ENCODE measurements around the gene UNC5CL. TPM values are rescaled to one million over a fixed set of nuclear protein-coding genes. Genes with fewer than 3 reads are reported as not detected.

UNC5CL gene
- total and polyA plus RNA-seq, 3 experiments from 2014 or later, result 0.40 to 1.8 (median 1.1) TPM

DNA sequence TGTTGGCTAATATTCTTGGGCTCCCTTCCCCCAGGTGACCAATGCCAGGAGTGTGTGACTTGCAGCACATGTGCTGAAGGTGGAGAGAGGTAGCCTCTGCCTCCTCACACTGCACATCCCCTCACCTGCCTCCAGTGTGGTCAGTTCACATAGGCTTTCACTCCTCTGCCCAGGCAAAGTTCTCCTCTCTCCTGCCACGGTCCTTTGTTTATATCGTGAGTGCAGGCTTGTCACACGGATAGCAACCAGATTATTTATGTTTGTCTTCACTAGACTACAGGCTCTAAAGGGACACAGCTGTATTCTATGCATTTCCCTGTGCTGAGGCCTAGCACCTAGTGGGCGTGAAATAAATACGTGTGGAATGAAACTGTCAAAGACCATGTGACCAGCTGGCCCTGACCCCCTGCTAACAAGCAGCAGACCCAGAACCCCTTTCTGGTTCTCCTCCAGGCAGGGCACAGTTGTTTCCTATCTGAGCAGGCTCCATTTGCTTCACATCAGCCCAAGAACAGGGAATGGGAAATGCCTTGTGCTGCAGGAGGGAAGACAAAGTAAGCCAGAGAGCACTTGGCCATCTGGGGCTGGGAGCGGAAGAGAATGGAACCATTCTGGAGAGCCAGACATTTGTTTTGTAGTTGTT lies 42.3 kb downstream of the UNC5CL start:
- Mint-ChIP-seq H3K4me1 (no peaks in the 10 kb centered on the region), H3K27me3 (peaks cover 30 to 45% of the 10 kb centered on the region in 2 donors), H3K9me3 (no peaks in the 10 kb centered on the region), H3K36me3 (no peaks in the 10 kb centered on the region), H3K27ac (no peak overlapping the region), H3K4me3 (no peak overlapping the region)
- no peak for DNase-seq
- no peaks in the 10 kb centered on the region for H3K9me3 ChIP-seq (ENCODE audit: low read length)
- H3K4me1 ChIP-seq (ENCODE audit: insufficient read depth, low read length), result no peaks in the 10 kb centered on the region
- H3K36me3 ChIP-seq (ENCODE audit: insufficient read depth, low read length), result no peaks in the 10 kb centered on the region
- CTCF ChIA-PET, result no interaction called here
- no peaks in the 10 kb centered on the region for H3K27me3 ChIP-seq (ENCODE audit: insufficient read depth, low read length, poor library complexity, severe bottlenecking)
- H3K27ac ChIP-seq (ENCODE audit: low read depth, low read length), result no peak overlapping the region
- H3K4me3 ChIP-seq (ENCODE audit: low read length), result no peak overlapping the region
- POLR2A ChIA-PET, result no interaction called here

GRCh38 chr6:40992746-40993145 lies 46.3 kb downstream of the UNC5CL start:
- Histone ChIP-seq H3K4me1 (ENCODE audit: insufficient read depth, low read length) (no peaks in the 10 kb centered on the region), H3K27me3 (ENCODE audit: insufficient read depth, low read length, poor library complexity, severe bottlenecking) (no peaks in the 10 kb centered on the region), H3K27ac (ENCODE audit: low read depth, low read length) (no peak overlapping the region), H3K9me3 (ENCODE audit: low read length) (no peaks in the 10 kb centered on the region), H3K36me3 (ENCODE audit: insufficient read depth, low read length) (no peaks in the 10 kb centered on the region), H3K4me3 (ENCODE audit: low read length) (no peak overlapping the region)
- CTCF ChIA-PET, result no interaction called here
- Mint-ChIP-seq H3K27me3 (peaks cover 30 to 50% of the 10 kb centered on the region in 2 donors), H3K4me1 (no peaks in the 10 kb centered on the region), H3K36me3 (no peaks in the 10 kb centered on the region), H3K4me3 (no peak overlapping the region), H3K27ac (no peak overlapping the region), H3K9me3 (no peaks in the 10 kb centered on the region)
- no peak for DNase-seq
- POLR2A ChIA-PET, result no interaction called here

DNA sequence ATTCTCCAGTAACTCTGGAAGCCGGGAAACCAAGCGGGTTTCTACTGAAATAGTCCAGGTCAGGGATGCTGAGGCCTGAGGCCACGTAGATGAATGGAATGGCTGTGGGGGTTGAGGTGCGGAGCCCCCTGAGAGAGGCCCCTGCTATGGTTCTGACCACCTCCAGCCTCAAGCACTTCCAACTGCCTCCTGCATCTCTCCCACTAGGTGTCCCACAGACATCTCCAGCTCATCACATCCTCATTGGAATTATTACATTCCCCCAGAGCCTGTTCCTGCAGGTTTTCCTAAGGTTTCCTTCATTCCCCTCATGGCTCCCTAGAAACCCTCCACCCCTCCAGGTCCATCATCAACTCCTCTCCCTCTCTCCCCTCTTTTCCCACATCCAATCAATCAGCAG lies 48.7 kb downstream of the UNC5CL start:
- H3K36me3 ChIP-seq (ENCODE audit: insufficient read depth, low read length), result no peaks in the 10 kb centered on the region
- Mint-ChIP-seq H3K4me3 (no peak overlapping the region), H3K27ac (no peak overlapping the region), H3K9me3 (no peaks in the 10 kb centered on the region), H3K4me1 (no peaks in the 10 kb centered on the region), H3K27me3 (peaks cover 20 to 42% of the 10 kb centered on the region in 2 donors), H3K36me3 (no peaks in the 10 kb centered on the region)
- H3K4me1 ChIP-seq (ENCODE audit: insufficient read depth, low read length), result no peaks in the 10 kb centered on the region
- H3K9me3 ChIP-seq (ENCODE audit: low read length), result no peaks in the 10 kb centered on the region
- no peaks in the 10 kb centered on the region for H3K27me3 ChIP-seq (ENCODE audit: insufficient read depth, low read length, poor library complexity, severe bottlenecking)
- ChIA-PET CTCF (no interaction called here), POLR2A (no interaction called here)
- H3K4me3 ChIP-seq (ENCODE audit: low read length), result no peak overlapping the region
- H3K27ac ChIP-seq (ENCODE audit: low read depth, low read length), result no peak overlapping the region
- no peak for DNase-seq

GRCh38 chr6:40989204-40990169 lies 49.5 kb downstream of the UNC5CL start:
- Histone ChIP-seq H3K36me3 (ENCODE audit: insufficient read depth, low read length) (no peaks in the 10 kb centered on the region), H3K4me1 (ENCODE audit: insufficient read depth, low read length) (no peaks in the 10 kb centered on the region), H3K9me3 (ENCODE audit: low read length) (no peaks in the 10 kb centered on the region), H3K4me3 (ENCODE audit: low read length) (no peak overlapping the region), H3K27ac (ENCODE audit: low read depth, low read length) (no peak overlapping the region), H3K27me3 (ENCODE audit: insufficient read depth, low read length, poor library complexity, severe bottlenecking) (no peaks in the 10 kb centered on the region)
- no peaks in the 10 kb centered on the region for H3K9me3 Mint-ChIP-seq
- H3K4me3 Mint-ChIP-seq, result no peak overlapping the region
- ChIA-PET CTCF (no interaction called here), POLR2A (no interaction called here)
- no peaks in the 10 kb centered on the region for H3K4me1 Mint-ChIP-seq
- peaks cover 16 to 41% of the 10 kb centered on the region in 2 donors for H3K27me3 Mint-ChIP-seq
- DNase-seq, result no peak
- H3K36me3 Mint-ChIP-seq, result no peaks in the 10 kb centered on the region
- H3K27ac Mint-ChIP-seq, result no peak overlapping the region

DNA sequence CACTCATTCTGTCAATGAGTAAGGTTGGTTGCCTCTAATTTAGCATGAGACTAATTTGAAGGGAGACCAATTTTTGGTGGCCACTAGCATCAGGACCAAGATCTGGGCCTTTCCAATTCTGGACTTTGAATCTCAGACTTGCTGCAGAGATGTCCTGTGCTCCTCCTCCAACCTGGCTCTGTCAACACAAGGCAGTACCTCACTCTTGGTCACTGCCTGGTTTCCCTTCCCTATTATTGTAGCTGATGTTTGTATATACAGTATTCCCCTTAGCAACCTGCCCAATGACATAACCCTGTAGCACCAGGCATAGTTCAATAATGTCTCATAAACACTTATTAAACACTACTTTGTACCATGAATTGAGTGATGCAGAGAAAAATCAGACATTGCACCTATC lies 50.4 kb downstream of the UNC5CL start:
- Histone ChIP-seq H3K4me1 (ENCODE audit: insufficient read depth, low read length) (no peaks in the 10 kb centered on the region), H3K27ac (ENCODE audit: low read depth, low read length) (no peak overlapping the region), H3K4me3 (ENCODE audit: low read length) (no peak overlapping the region), H3K36me3 (ENCODE audit: insufficient read depth, low read length) (no peaks in the 10 kb centered on the region), H3K27me3 (ENCODE audit: insufficient read depth, low read length, poor library complexity, severe bottlenecking) (no peaks in the 10 kb centered on the region), H3K9me3 (ENCODE audit: low read length) (no peaks in the 10 kb centered on the region)
- ChIA-PET CTCF (no interaction called here), POLR2A (no interaction called here)
- H3K9me3 Mint-ChIP-seq, result no peaks in the 10 kb centered on the region
- H3K4me1 Mint-ChIP-seq, result no peaks in the 10 kb centered on the region
- peaks cover 20 to 48% of the 10 kb centered on the region in 2 donors for H3K27me3 Mint-ChIP-seq
- H3K27ac Mint-ChIP-seq, result no peak overlapping the region
- H3K36me3 Mint-ChIP-seq, result no peaks in the 10 kb centered on the region
- H3K4me3 Mint-ChIP-seq, result no peak overlapping the region
- no peak for DNase-seq

DNA sequence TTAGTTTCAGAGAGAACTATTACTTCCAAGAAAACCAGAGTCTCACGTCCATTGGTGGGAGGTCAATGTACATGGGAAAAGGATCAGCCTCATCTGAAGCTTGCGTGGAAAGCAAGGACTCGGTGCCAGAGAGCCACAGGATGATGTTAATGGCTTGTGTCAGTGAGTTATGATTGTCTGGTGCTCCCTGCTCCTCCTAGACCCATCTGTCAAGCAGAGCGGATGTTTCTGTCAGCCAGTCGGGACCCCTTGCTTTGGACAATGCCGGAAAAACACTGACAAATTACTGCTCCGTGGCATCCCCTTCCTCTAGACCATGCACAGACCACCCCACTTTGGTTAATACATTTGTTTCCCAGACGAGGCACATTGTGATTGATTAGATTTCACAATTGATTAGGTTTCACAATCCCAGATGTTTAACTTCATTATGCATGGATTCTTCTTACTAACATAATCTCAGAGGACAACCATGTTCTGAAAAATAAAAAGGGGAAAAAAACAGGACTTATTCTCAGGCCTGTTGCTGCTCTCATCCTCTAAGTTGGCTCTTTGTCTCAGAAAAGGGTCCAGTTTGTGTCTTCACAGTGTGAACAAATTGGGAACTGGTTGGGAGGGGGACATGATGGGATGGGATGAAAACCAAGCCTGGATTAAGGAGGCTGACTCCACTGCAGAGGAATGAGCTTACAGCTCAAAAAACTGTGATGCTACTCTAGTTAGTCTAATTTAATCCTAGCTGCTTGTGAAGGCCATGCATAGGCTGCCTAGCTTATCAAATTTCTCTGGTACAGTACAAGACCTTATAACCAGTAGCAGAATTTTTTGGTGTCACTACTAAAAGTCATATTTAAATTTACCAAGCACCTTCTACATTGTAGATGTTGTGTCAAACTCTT lies 51.9 kb downstream of the UNC5CL start:
- Histone ChIP-seq H3K4me1 (ENCODE audit: insufficient read depth, low read length) (no peaks in the 10 kb centered on the region), H3K36me3 (ENCODE audit: insufficient read depth, low read length) (no peaks in the 10 kb centered on the region), H3K27me3 (ENCODE audit: insufficient read depth, low read length, poor library complexity, severe bottlenecking) (no peaks in the 10 kb centered on the region), H3K9me3 (ENCODE audit: low read length) (no peaks in the 10 kb centered on the region), H3K4me3 (ENCODE audit: low read length) (no peak overlapping the region), H3K27ac (ENCODE audit: low read depth, low read length) (no peak overlapping the region)
- H3K36me3 Mint-ChIP-seq, result no peaks in the 10 kb centered on the region
- ChIA-PET CTCF (no interaction called here), POLR2A (no interaction called here)
- no peak overlapping the region for H3K4me3 Mint-ChIP-seq
- peaks cover 20 to 57% of the 10 kb centered on the region in 2 donors for H3K27me3 Mint-ChIP-seq
- H3K27ac Mint-ChIP-seq, result no peak overlapping the region
- no peaks in the 10 kb centered on the region for H3K9me3 Mint-ChIP-seq
- DNase-seq, result no peak
- no peaks in the 10 kb centered on the region for H3K4me1 Mint-ChIP-seq

GRCh38 chr6:40986364-40986763 lies 52.7 kb downstream of the UNC5CL start:
- no peak overlapping the region for H3K4me3 Mint-ChIP-seq
- CTCF ChIA-PET, result no interaction called here
- no peaks in the 10 kb centered on the region for H3K36me3 ChIP-seq (ENCODE audit: insufficient read depth, low read length)
- no peak for DNase-seq
- H3K27ac Mint-ChIP-seq, result no peak overlapping the region
- H3K4me1 Mint-ChIP-seq, result no peaks in the 10 kb centered on the region
- H3K9me3 ChIP-seq (ENCODE audit: low read length), result no peaks in the 10 kb centered on the region
- H3K9me3 Mint-ChIP-seq, result no peaks in the 10 kb centered on the region
- POLR2A ChIA-PET, result no interaction called here
- H3K4me1 ChIP-seq (ENCODE audit: insufficient read depth, low read length), result no peaks in the 10 kb centered on the region
- H3K36me3 Mint-ChIP-seq, result no peaks in the 10 kb centered on the region
- H3K27ac ChIP-seq (ENCODE audit: low read depth, low read length), result no peak overlapping the region
- H3K27me3 Mint-ChIP-seq, result peaks cover 14 to 53% of the 10 kb centered on the region in 2 donors
- no peak overlapping the region for H3K4me3 ChIP-seq (ENCODE audit: low read length)
- peaks cover 5% of the 10 kb centered on the region for H3K27me3 ChIP-seq (ENCODE audit: insufficient read depth, low read length, poor library complexity, severe bottlenecking)

- Mint-ChIP-seq H3K27me3 (peaks cover 26 to 61% of the 10 kb centered on the region in 2 donors), H3K9me3 (no peaks in the 10 kb centered on the region), H3K27ac (no peak overlapping the region), H3K4me3 (no peak overlapping the region), H3K36me3 (no peaks in the 10 kb centered on the region), H3K4me1 (no peaks in the 10 kb centered on the region)
- POLR2A ChIA-PET, result no interaction called here
- H3K27ac ChIP-seq (ENCODE audit: low read depth, low read length), result no peak overlapping the region
- no peaks in the 10 kb centered on the region for H3K9me3 ChIP-seq (ENCODE audit: low read length)
- no peak for DNase-seq
- no peak overlapping the region for H3K4me3 ChIP-seq (ENCODE audit: low read length)
- no peaks in the 10 kb centered on the region for H3K4me1 ChIP-seq (ENCODE audit: insufficient read depth, low read length)
- CTCF ChIA-PET, result no interaction called here
- H3K27me3 ChIP-seq (ENCODE audit: insufficient read depth, low read length, poor library complexity, severe bottlenecking), result peaks cover 5% of the 10 kb centered on the region
- H3K36me3 ChIP-seq (ENCODE audit: insufficient read depth, low read length), result no peaks in the 10 kb centered on the region
Measured at GRCh38 chr6:40983752-40984151, 55.3 kb downstream of the UNC5CL start.

Measured in CD8-positive, alpha-beta memory T cell (primary cell).